ENCODE results near the gene TEX12. TPM values are rescaled to one million over a fixed set of nuclear protein-coding genes. Genes with fewer than 3 reads are reported as not detected.

Gene TEX12
- total and polyA plus RNA-seq, 7 experiments from 2014 or later: 0.46 to 0.86 (median 0.80) TPM; not detected in 4

Other genes starting within 250 kb of the TEX12 start
- not detected for gene C11orf52, start 248.5 kb upstream of the TEX12 start, total RNA-seq
- gene C11orf52, start 248.5 kb upstream of the TEX12 start, polyA plus RNA-seq: under 1 TPM in 1 of 2 donors, not detected in 1; 0.26 TPM
- gene DIXDC1, start 230.0 kb upstream of the TEX12 start, total RNA-seq: 10 to 100 TPM in 1 of 5 experiments, 1 to 10 TPM in 2, under 1 TPM in 2; 0.50 to 10.4 (median 1.3) TPM
- 1 to 10 TPM in 1 of 2 donors, under 1 TPM in 1; 0.76 to 2.0 TPM for gene DIXDC1, start 230.0 kb upstream of the TEX12 start, polyA plus RNA-seq
- gene DLAT, start 142.0 kb upstream of the TEX12 start, total RNA-seq: 10 to 100 TPM; 13.1 to 31.0 (median 17.8) TPM
- 10 to 100 TPM; 24.2 to 25.9 TPM for gene DLAT, start 142.0 kb upstream of the TEX12 start, polyA plus RNA-seq
- gene PIH1D2, start 93.4 kb upstream of the TEX12 start, total RNA-seq: under 1 TPM in 4 of 5 experiments, not detected in 1; 0.32 to 0.57 (median 0.44) TPM
- gene PIH1D2, start 93.4 kb upstream of the TEX12 start, polyA plus RNA-seq: not detected
- 10 to 100 TPM; 12.4 to 22.9 (median 19.7) TPM for gene NKAPD1, start 93.1 kb upstream of the TEX12 start, total RNA-seq
- 10 to 100 TPM in 1 of 2 donors, 1 to 10 TPM in 1; 9.2 to 10.9 TPM for gene NKAPD1, start 93.1 kb upstream of the TEX12 start, polyA plus RNA-seq
- gene TIMM8B, start 80.6 kb upstream of the TEX12 start, total RNA-seq: 10 to 100 TPM; 15.5 to 61.1 (median 24.3) TPM
- 10 to 100 TPM; 42.6 to 71.4 TPM for gene TIMM8B, start 80.6 kb upstream of the TEX12 start, polyA plus RNA-seq
- gene SDHD, start 80.5 kb upstream of the TEX12 start, total RNA-seq: 10 to 100 TPM; 39.6 to 84.4 (median 65.8) TPM
- gene SDHD, start 80.5 kb upstream of the TEX12 start, polyA plus RNA-seq: 100 to 1,000 TPM; 188 to 211 TPM
- 1 to 10 TPM in 1 of 5 experiments, under 1 TPM in 3, not detected in 1; 0.32 to 8.3 (median 0.72) TPM for gene IL18, start 3.3 kb upstream of the TEX12 start, total RNA-seq
- gene IL18, start 3.3 kb upstream of the TEX12 start, polyA plus RNA-seq: not detected
- gene BCO2, start 8.1 kb downstream of the TEX12 start, total RNA-seq: 1 to 10 TPM; 1.5 to 3.8 (median 2.0) TPM
- under 1 TPM in 1 of 2 donors, not detected in 1; 0.12 TPM for gene BCO2, start 8.1 kb downstream of the TEX12 start, polyA plus RNA-seq
- 10 to 100 TPM; 19.2 to 71.3 (median 24.0) TPM for gene PTS, start 59.1 kb downstream of the TEX12 start, total RNA-seq
- gene PTS, start 59.1 kb downstream of the TEX12 start, polyA plus RNA-seq: 1 to 10 TPM; 3.7 to 7.2 TPM
- not detected for gene PLET1, start 93.5 kb downstream of the TEX12 start, total RNA-seq
- not detected for gene PLET1, start 93.5 kb downstream of the TEX12 start, polyA plus RNA-seq

Data from naive thymus-derived CD4-positive, alpha-beta T cell (primary cell).